K562 (cell line): ENCODE measurements around the gene CHEK2. TPM values are rescaled to one million over a fixed set of nuclear protein-coding genes. Genes with fewer than 3 reads are reported as not detected.

Experiments used
- AFF1 ChIP-seq, 2 experiments: fragments of 450-650 bp; IDR thresholded peaks; 2 replicates each; pipeline ENCODE4 v1.6.1; 2018; ENCODE audit warnings: mild to moderate bottlenecking in 2 of 2, low read depth in 1 of 2; ENCODE audit not compliant: partially characterized antibody in 2 of 2
- ETV6 ChIP-seq, 3 experiments: fragments of 150-350 bp in 1 of 3; sonication (generic) in 1 of 3; formaldehyde crosslinking in 1 of 3; IDR thresholded peaks; 2 replicates each; pipeline versions ENCODE4 v1.6.1 to v1.8.0; 2014 to 2022; ENCODE audit warnings: borderline replicate concordance in 2 of 3, low read depth in 2 of 3, antibody characterized with exemption in 1 of 3, low read length in 1 of 3, mild to moderate bottlenecking in 1 of 3, missing genetic modification reagents in 1 of 3
- HDAC2 ChIP-seq: fragments of 450-650 bp; IDR thresholded peaks from 2 replicates; pipeline ENCODE4 v1.6.1; 2016; ENCODE audit warnings: mild to moderate bottlenecking
- HMG20A ChIP-seq: fragments of 450-650 bp; formaldehyde crosslinking; conservative IDR thresholded peaks from 2 replicates; pipeline ENCODE4 v1.4.0; 2020; ENCODE audit warnings: mild to moderate bottlenecking, mixed read lengths
- MAX ChIP-seq: sonication (generic); formaldehyde crosslinking; IDR thresholded peaks from 2 replicates; pipeline ENCODE4 v1.9.0; 2022; ENCODE audit warnings: mild to moderate bottlenecking, missing genetic modification reagents
- MXI1 ChIP-seq: IDR thresholded peaks from 2 replicates; pipeline ENCODE4 v1.6.1; 2011; ENCODE audit warnings: low read depth, mild to moderate bottlenecking, improper control_type of control experiment, low read length
- POLR2B ChIP-seq: fragments of 450-650 bp; IDR thresholded peaks from 2 replicates; pipeline ENCODE4 v1.6.1; 2018; ENCODE audit warnings: low read depth; ENCODE audit not compliant: partially characterized antibody
- ZBTB49 ChIP-seq: sonication (generic); formaldehyde crosslinking; IDR thresholded peaks from 2 replicates; pipeline ENCODE4 v1.8.0; 2022; ENCODE audit warnings: missing genetic modification reagents, mild to moderate bottlenecking, borderline replicate concordance
- ZNF121 ChIP-seq: sonication (generic); formaldehyde crosslinking; conservative IDR thresholded peaks from 2 replicates; pipeline ENCODE4 v1.8.0; 2022; ENCODE audit warnings: missing genetic modification reagents
- ZNF318 ChIP-seq, 2 experiments: fragments of 450-650 bp; IDR thresholded peaks; 2 replicates each; pipeline ENCODE4 v1.6.1; 2016; ENCODE audit warnings: mild to moderate bottlenecking in 2 of 2, borderline replicate concordance in 1 of 2, low read depth in 1 of 2, moderate library complexity in 1 of 2
- ZNF766 ChIP-seq: fragments of 200-800 bp; sonication (Bioruptor generic); conservative IDR thresholded peaks from 2 replicates; pipeline ENCODE4 v1.6.1; 2016; ENCODE audit warnings: missing genetic modification characterization, missing compliant biosample characterization
- ZNF785 ChIP-seq: fragments of 250-450 bp; sonication (Bioruptor Pico); IDR thresholded peaks from 2 replicates; pipeline ENCODE4 v1.4.0; 2020; ENCODE audit warnings: mild to moderate bottlenecking
- polyA plus RNA-seq, 8 experiments: library from polyadenylated mRNA; depleted of rRNA in 4 of 8; stranded (reverse) in 5 of 8; unstranded in 3 of 8; fragments of >200 nt; fragmentation: Nextera tagmentation in 2 of 8; fragmentation: Illumina TruSeq in 1 of 8; extraction: Ambion mirVana in 2 of 8; extraction: Trizol in 1 of 8; gene quantifications; 2 replicates each; pipeline versions ENCODE4 v1.2.1 to v1.2.3, GENCODE V29; 2011 to 2014; ENCODE audit warnings: inconsistent platforms in 1 of 8, missing spikeins in 1 of 8
- total RNA-seq, 7 experiments: library from RNA; depleted of rRNA in 6 of 7; stranded (reverse); fragments of >200 nt in 6 of 7; fragmentation: Illumina TruSeq in 2 of 7; extraction: Trizol in 2 of 7; gene quantifications; 2 replicates each; pipeline versions ENCODE4 v1.2.1 to v1.2.3, GENCODE V29; 2011 to 2021; ENCODE audit warnings: low replicate concordance in 1 of 7

Gene CHEK2
- total and polyA plus RNA-seq, 9 of the 15 experiments (the other 6 are each of a cell fraction or from before 2014, with no cell fraction given), result 28.7 to 102 (median 58.0) TPM

- TF ChIP-seq ZNF318 (IDR thresholded peaks at IDR 0.05; ENCODE audit: borderline replicate concordance in 1 of 2, low read depth in 1 of 2) (peak in 1 of 2 experiments; percentile 48; a peak in 1 of 4 replicates), HMG20A (CRISPR knock-in tag) (no peak), POLR2B (no peak), AFF1 (IDR thresholded peaks at IDR 0.05; ENCODE audit: low read depth in 1 of 2, partially characterized antibody in 2 of 2) (peak in 1 of 2 experiments; percentile 33), MAX (no peak), ZNF785 (CRISPR knock-in tag) (no peak), ZBTB49 (CRISPR knock-in tag) (no peak), ETV6 (IDR thresholded peaks at IDR 0.05; ENCODE audit: borderline replicate concordance in 1 of 2, low read depth in 2 of 2, low read length in 1 of 2) (no peak), ETV6 (CRISPR knock-in tag; IDR thresholded peaks at IDR 0.05; ENCODE audit: borderline replicate concordance) (no peak), HDAC2 (peak; percentile 53; the same call in 1 of the 2 replicates), ZNF766 (peak; percentile 62; the same call in 1 of the 2 replicates), ZNF121 (CRISPR knock-in tag) (no peak), MXI1 (no peak)
Observed at GRCh38 chr22:28674121-28674563, 67.5 kb downstream of the CHEK2 start (continued).
